ENCODE measurements around the gene CSF3R. TPM values are rescaled to one million over a fixed set of nuclear protein-coding genes. Genes with fewer than 3 reads are reported as not detected.

Gene CSF3R
- total RNA-seq, 2 experiments from 2014 or later = not detected

DNA sequence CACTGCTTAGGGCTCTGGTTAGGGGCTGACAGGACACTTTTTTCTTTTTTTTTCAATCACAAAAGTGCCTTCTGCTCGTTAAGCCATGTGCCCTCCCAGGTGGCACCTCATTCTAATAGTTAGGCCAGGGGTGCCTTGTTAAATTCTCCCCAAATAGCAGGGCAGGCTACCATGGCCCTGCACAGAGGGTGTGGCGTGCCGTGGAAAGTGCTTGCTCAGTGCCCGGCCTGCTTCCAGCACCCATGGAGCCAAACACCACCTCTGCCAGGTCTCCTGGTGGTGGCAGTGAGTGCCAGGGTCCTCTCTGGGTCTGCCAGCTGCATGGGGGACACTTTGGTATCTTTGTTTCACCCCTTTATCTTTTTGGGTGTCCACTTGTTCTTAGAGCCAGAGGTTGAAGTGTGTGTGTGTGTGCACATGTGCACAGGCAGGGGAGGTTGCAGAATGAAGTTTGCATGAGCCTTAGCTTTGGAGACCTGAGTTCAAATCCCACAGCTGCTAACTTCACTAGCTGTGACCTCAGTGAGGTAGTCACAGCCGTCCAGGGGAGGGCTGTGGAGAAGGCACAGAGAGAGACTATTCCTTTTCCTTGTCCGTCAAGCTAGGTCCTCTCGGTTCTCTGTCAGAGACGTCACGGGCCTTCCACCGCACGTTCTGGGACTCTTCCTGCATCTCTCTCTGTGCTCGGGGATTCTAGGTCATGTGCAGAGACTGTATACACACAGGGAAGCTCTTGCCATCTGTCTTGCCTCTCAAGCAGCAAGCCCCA is 39.9 kb upstream of the CSF3R start:
- no peak overlapping the region for H3K4me3 Mint-ChIP-seq
- POLR2A ChIA-PET = interaction anchor here (1.5 kb wide), 1 partner anchor 9 kb away, joined by 3 read pairs; no protein-coding TSS in a partner anchor
- no peaks in the 10 kb centered on the region for H3K9me3 Mint-ChIP-seq
- H3K4me1 Mint-ChIP-seq (ENCODE audit: low read depth) = peaks cover 11% of the 10 kb centered on the region
- H3K27ac Mint-ChIP-seq = no peak overlapping the region
- no peak for DNase-seq
- CTCF ChIA-PET = no interaction called here
- intact Hi-C loops (cut with micrococcal nuclease) = no loop called here
- H3K27me3 Mint-ChIP-seq = no peaks in the 10 kb centered on the region
- ATAC-seq = no peak
- TF ChIP-seq, protein P1, sequence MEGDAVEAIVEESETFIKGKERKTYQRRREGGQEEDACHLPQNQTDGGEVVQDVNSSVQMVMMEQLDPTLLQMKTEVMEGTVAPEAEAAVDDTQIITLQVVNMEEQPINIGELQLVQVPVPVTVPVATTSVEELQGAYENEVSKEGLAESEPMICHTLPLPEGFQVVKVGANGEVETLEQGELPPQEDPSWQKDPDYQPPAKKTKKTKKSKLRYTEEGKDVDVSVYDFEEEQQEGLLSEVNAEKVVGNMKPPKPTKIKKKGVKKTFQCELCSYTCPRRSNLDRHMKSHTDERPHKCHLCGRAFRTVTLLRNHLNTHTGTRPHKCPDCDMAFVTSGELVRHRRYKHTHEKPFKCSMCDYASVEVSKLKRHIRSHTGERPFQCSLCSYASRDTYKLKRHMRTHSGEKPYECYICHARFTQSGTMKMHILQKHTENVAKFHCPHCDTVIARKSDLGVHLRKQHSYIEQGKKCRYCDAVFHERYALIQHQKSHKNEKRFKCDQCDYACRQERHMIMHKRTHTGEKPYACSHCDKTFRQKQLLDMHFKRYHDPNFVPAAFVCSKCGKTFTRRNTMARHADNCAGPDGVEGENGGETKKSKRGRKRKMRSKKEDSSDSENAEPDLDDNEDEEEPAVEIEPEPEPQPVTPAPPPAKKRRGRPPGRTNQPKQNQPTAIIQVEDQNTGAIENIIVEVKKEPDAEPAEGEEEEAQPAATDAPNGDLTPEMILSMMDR (IDR thresholded peaks at IDR 0.05) = no peak
- no peaks in the 10 kb centered on the region for H3K36me3 Mint-ChIP-seq (ENCODE audit: low read depth)

- H3K27me3 Mint-ChIP-seq = no peaks in the 10 kb centered on the region
- no peaks in the 10 kb centered on the region for H3K36me3 Mint-ChIP-seq (ENCODE audit: low read depth)
- DNase-seq = no peak
- CTCF ChIA-PET = no interaction called here
- H3K27ac Mint-ChIP-seq = no peak overlapping the region
- no peak for ATAC-seq
- no peak overlapping the region for H3K4me3 Mint-ChIP-seq
- POLR2A ChIA-PET = interaction anchor here (0.6 to 1.5 kb wide), 2 partner anchors 9 to 245 kb away, joined by 3 read pairs; no protein-coding TSS in a partner anchor
- TF ChIP-seq, protein P1 (IDR thresholded peaks at IDR 0.05) = no peak
- intact Hi-C loops (cut with micrococcal nuclease) = no loop called here
- H3K9me3 Mint-ChIP-seq = no peaks in the 10 kb centered on the region
- H3K4me1 Mint-ChIP-seq (ENCODE audit: low read depth) = peaks cover 11% of the 10 kb centered on the region
Measured at GRCh38 chr1:36522021-36522420, 39.3 kb upstream of the CSF3R start.

GRCh38 chr1:36520771-36521420 is 38.2 kb upstream of the CSF3R start:
- DNase-seq (no peak), ATAC-seq (no peak)
- intact Hi-C loops (cut with micrococcal nuclease) = no loop called here
- ChIA-PET CTCF (no interaction called here), POLR2A (no interaction called here)
- Mint-ChIP-seq H3K9me3 (no peaks in the 10 kb centered on the region), H3K4me3 (no peak overlapping the region), H3K36me3 (ENCODE audit: low read depth) (no peaks in the 10 kb centered on the region), H3K4me1 (ENCODE audit: low read depth) (peaks cover 11% of the 10 kb centered on the region), H3K27me3 (no peaks in the 10 kb centered on the region), H3K27ac (no peak overlapping the region)
- TF ChIP-seq, protein P1 (IDR thresholded peaks at IDR 0.05) = no peak

- ChIA-PET CTCF (no interaction called here), POLR2A (no interaction called here)
- no peaks in the 10 kb centered on the region for H3K36me3 Mint-ChIP-seq (ENCODE audit: low read depth)
- peaks cover 11% of the 10 kb centered on the region for H3K4me1 Mint-ChIP-seq (ENCODE audit: low read depth)
- no peak overlapping the region for H3K27ac Mint-ChIP-seq
- no peak for DNase-seq
- intact Hi-C loops (cut with micrococcal nuclease) = no loop called here
- no peak overlapping the region for H3K4me3 Mint-ChIP-seq
- no peaks in the 10 kb centered on the region for H3K27me3 Mint-ChIP-seq
- no peak for ATAC-seq
- H3K9me3 Mint-ChIP-seq = no peaks in the 10 kb centered on the region
- TF ChIP-seq, protein P1 (IDR thresholded peaks at IDR 0.05) = no peak
Measured at GRCh38 chr1:36520056-36520455, 37.3 kb upstream of the CSF3R start.

Measured in activated CD8-positive, alpha-beta T cell treated with anti-CD3 and anti-CD28 coated beads for 36 hours (primary cell).